Measurements from ENCODE around the gene GINS1.

GINS1 gene

DNA sequence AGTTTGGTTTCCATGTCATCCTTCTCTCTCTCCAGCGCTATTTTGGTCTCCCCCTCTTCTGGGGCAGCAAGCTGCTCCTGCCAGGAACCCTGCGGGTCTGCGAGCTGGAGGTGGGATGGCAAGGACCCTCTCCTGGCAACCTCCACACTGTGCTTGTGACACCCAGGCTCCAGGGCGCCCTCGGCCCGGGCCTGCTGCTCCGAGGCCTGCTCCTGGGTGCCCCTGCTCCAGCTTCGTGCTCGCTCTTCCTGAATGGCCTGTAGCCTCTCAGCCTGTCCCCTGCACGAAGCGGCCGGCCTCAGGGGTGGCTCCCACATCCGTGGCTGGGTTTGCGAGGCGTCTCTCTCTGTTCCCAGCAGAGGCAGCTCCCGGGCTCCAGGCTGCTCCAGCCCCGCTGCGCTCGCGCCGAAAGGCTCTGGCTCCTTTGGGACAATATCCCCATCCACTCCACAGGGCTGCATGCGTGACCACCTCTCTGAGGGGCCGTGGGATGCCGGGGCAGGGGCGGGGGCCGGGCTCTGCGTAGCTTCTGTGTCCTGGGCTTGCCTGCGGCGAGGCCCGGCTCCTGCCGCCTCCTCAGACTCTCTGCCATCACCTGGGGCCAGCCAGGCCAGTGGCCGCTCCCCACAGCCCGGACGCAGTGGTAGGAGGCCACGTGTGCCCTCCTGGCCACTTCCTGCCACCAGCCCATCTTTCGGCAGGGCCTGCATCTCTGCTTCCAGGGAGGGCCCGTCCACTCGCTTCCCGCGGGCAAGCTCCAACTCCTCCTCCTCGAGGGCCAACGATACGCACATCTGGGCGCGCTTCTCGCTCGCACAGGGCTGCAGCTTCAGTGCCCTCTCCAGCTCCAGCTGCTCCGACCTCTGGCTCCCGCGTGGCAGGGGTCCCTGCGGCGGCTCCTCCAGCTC lies 68.9 kb downstream of the GINS1 start:
- no peak for DNase-seq (ENCODE audit: low read depth in 2 of 2)

- no peak for DNase-seq (ENCODE audit: low read depth in 2 of 2)
Observed at GRCh38 chr20:25477014-25477882, 69.8 kb downstream of the GINS1 start.

GRCh38 chr20:25478889-25479568 lies 71.6 kb downstream of the GINS1 start:
- no peak for DNase-seq (ENCODE audit: low read depth in 2 of 2)

DNA sequence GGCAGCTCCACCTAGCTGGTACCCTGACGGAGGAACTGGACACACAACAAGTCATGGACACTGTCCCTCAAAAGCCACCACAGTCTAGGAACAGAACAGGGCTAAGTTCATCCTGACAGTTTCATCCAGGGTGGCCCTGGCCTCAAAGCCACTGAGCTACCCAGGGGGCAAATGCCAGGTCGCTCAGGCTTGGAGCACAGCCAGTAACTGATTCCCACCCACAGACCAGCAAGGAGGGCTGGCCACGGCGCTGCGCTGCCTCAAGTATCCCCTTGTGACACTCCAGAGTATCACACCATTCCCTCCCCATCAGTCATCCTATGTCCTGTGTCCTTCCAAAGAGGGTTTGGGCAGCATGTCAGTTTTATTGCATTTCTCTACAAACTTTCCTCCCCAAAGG lies 72.2 kb downstream of the GINS1 start:
- DNase-seq (ENCODE audit: low read depth in 2 of 2) = no peak

GRCh38 chr20:25480156-25480555 lies 72.7 kb downstream of the GINS1 start:
- DNase-seq (ENCODE audit: low read depth in 2 of 2) = no peak

GRCh38 chr20:25480797-25481196 lies 73.3 kb downstream of the GINS1 start:
- no peak for DNase-seq (ENCODE audit: low read depth in 2 of 2)

DNA sequence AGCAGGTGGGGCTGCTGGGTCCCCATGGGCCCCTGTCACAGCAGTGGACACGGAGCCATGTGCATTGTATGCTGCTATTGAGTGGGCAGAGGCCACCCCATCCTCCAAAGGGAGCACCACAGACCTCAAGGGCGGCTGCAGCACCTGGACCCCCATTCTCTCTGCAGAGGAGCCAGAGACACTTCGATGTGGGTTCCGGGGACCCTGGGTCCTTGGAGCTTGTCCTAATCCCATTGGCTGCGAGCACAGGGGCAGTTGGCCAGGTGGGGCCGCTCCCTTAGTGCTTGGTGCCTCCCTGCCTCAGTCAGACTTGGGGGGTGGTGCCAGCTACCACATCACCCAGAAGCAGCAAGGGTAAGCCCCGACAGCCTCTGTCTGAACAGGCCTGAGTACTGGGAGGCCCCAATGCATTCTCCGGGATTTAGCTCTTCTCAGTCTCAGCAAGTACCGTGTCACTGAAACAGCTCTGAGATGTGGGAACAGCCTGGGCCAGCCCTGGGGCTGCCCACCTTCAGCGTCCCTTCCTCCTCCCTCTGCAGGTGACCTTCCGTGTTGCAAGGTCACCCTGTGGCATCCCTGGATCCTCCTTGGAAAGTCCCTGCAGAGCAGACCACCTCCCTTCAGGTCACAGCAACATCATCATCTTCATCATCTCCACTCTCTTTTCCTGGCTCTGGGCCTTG lies 73.9 kb downstream of the GINS1 start:
- no peak for DNase-seq (ENCODE audit: low read depth in 2 of 2)

DNA sequence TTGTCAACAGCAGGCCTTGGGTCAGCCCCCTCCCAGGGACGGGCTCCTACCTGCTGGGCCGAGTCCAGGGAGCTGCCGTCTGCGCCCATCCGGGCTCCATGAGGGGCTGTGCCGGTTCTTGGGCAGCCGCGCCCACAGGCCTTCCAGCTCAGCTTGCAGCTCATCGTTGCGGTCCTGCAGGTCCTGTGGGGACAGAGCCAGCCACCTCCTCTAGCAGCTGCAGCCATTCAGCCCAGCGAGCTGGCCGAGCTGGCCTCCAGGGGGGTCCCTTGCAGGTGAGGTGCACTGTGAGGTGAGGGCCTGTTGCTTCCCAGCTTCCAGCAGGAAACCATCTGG lies 74.4 kb downstream of the GINS1 start:
- DNase-seq (ENCODE audit: low read depth in 2 of 2) = no peak

DNA sequence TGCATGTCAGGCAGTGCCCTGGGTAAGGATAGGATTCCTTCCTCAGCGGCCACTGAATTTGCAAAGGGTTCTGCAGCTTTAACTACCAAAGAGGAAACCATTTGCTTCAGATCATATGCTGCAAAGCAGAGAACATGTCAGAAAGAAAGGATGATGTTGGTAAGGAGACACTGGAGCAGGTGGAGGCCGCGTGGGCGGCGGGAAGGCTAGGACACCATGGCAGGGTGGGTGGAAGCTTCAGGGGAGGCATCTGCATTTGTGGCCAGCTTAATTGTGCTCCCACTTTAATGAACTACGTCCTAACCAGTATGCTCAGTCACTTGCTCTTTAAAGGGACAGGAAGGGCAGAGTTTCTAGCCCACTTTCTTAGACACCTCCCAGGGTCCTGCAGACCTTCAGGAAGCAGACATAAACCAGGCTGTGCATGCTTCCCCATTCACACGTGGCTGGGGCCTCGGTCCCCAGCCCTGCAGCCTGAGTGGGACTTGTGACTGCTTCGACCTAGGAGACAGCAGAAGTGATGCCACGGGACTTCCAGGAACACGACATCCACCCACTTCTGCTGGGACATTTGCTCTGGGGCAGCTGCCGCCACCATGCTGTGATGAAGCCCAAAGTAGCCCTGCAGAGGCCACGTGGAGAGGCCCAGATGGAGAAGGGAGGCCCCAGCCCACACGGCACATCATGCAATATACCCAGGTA lies 76.1 kb downstream of the GINS1 start:
- no peak for DNase-seq (ENCODE audit: low read depth in 2 of 2)

GRCh38 chr20:25484224-25484846 lies 76.9 kb downstream of the GINS1 start:
- no peak for DNase-seq (ENCODE audit: low read depth in 2 of 2)

- DNase-seq (ENCODE audit: low read depth in 2 of 2) = no peak
Observed at GRCh38 chr20:25484911-25485511, 77.5 kb downstream of the GINS1 start.

- no peak for DNase-seq (ENCODE audit: low read depth in 2 of 2)
Observed at GRCh38 chr20:25485872-25486271, 78.4 kb downstream of the GINS1 start.

DNA sequence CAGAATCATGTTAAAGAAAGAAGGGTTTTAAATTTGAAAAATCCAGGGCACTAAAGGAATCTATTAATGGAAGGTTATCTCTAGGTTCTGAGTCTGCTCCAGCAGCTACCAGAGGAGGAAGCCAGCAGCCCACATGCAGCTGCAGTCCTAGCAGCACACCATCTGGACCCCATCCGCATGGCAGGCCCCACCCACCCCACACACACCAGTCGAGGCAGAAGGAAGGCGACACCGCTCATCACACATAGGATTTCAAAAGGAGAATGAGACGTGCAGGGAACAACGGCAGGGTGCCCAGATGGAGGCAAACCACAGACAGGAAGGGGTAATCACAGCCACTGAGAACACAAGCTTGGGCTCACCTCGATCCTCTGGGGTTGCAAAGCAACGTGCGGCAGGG lies 78.9 kb downstream of the GINS1 start:
- no peak for DNase-seq (ENCODE audit: low read depth in 2 of 2)

- DNase-seq (ENCODE audit: low read depth in 2 of 2) = no peak
Observed at GRCh38 chr20:25487306-25487705, 79.8 kb downstream of the GINS1 start.

DNA sequence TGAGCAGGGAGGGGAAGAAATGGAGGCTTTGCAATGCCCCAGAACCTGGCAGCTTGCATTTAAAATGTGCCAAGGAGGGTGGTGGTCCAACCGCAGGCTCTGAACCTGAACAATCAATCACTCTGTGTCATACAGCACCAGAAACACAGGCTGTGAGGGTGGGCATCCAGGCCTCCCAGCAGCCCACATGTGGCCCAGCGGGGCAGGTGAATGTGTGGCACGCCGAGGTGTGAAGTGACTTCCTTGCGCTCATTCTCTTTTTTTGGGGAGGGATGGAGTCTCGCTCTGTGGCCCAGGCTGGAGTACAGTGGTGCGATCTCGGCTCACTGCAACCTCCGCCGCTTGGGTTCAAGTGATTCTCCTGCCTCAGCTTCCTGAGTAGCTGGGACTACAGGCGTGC lies 80.5 kb downstream of the GINS1 start:
- DNase-seq (ENCODE audit: low read depth in 2 of 2) = no peak

- no peak for DNase-seq (ENCODE audit: low read depth in 2 of 2)
Observed at GRCh38 chr20:25489221-25489871, 81.9 kb downstream of the GINS1 start.

GRCh38 chr20:25490656-25491445 lies 83.4 kb downstream of the GINS1 start:
- DNase-seq (ENCODE audit: low read depth in 2 of 2) = no peak

GRCh38 chr20:25491446-25492038 lies 84.1 kb downstream of the GINS1 start:
- DNase-seq (ENCODE audit: low read depth in 2 of 2) = no peak

DNA sequence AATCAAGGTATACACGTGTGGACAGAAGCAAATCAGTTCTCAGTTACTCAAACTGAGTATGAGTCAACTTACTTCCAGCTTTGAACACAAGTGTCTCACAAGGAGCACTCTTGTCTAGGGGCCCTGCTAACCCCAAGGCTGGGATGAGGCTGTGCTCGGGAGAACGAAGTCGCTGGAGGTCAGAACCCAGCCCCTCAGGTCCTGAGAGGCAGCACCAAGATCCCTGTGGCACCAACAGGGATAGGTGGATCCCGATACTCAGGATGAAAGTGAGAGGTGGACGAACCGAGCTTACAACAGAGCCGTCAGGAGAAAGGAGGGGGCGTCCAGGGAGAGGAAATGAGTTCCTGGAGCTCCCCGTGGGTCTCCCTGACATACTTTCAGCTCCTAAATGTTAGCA lies 85.7 kb downstream of the GINS1 start:
- no peak for DNase-seq (ENCODE audit: low read depth in 2 of 2)
